Fibroblast of gingiva (primary cell): Measurements from ENCODE around the gene ABHD1.
"Not testable (repeated sequence)": the region's sequence is repeated elsewhere in the genome, so short reads cannot be mapped to it uniquely, and the experiment has no call there.

ENCODE experiments used
- DNase-seq: peaks from one replicate; pipeline ENCODE4 v3.0.0-alpha.2; 2011; ENCODE audit warnings: low read depth

The ABHD1 gene

DNA sequence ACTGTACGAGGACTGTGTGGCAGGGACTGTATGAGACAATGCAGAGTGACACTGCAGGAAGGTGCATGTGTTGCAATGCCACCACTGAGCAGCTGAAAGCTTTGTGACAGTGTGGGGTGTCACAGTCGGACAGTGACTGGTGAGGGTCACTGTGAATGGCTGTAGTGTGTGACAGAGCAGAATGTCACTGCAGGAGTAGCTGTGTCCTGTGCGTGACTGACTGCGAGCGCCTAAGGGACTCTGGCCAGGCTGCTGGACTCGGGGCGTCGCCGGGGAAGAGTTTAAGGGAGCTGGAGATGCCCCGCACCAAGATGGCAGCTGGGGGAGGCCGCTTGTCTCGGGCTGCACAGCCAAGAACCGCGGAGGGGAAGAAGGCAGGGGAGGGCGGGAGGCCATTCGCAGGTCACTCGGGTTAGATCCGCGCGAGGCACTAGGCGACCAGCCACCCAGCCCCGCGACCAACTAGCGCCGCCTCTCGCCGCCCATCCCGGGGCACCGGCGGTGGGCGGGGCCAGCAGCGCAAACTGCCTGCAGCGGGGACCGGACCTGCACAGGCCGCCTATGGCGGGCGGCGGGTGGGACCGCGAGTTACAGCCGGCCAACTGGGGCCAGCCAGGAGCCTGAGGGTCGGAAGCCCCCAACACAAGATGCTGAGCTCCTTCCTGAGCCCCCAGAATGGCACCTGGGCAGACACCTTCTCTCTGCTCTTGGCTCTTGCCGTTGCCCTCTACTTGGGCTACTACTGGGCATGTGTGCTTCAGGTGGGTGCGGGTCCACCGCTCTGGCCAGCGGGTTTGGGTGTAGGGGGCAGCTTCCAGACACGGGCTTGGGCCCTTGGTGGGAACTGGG is at the start of gene ABHD1:
ABHD1 (plus strand) TSS at position 514 of the 849 bp plus-strand sequence; CDS start at position 648, 134 bp downstream.
- DNase-seq, result no peak

DNA sequence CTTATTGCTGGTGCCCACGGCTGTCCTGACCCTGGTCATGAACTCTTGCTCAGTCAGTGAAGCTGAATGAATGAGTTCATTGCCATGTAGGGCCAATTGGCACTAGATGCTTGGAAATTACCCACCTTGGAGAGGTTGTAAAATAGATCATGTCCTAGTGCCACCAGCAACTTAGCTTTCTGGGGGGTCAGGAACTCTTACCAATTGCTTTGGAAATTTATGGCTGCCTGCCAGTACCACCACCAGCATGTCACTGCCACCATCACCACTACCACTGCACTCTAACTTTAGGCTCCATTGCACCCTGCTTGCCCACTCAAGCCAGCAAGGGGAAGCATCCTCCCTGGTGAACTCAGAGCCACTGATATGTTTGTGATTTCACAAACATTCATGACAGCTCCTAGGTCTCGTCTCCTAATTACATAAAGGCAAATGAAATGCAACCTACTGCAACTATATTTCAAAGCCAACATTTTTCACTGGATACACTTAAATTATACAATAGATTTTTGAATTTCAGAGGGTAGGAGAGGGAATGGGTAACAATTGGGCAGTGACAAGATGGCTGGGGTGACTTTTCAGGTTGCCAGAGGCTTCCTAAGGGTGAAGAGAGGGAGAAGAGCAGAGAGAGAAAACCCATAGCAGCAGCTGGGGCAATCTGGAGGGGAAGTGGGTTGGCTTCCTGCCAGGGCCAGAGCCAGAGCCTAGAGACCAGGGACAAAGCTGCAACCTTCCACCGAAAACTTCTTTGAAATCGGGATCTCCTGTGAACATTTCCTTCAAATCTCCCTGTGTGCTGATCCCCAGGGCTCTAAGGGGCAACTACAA is 48.7 kb upstream of the ABHD1 start:
- DNase-seq, result no peak

DNA sequence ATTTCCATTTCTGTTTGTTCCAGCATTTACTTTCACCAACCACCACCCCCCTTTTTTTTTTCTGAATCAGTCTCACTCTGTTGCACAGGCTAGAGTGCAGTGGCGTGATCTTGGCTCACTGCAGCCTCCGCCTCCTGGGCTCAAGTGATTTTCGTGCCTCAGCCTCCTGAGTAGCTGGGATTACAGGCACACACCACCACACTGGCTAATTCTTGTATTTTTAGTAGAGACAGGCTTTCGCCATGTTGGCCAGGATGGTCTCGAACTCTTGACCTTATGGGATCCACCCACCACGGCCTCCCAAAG is 48.1 kb upstream of the ABHD1 start:
- DNase-seq, result not testable (repeated sequence)

DNA sequence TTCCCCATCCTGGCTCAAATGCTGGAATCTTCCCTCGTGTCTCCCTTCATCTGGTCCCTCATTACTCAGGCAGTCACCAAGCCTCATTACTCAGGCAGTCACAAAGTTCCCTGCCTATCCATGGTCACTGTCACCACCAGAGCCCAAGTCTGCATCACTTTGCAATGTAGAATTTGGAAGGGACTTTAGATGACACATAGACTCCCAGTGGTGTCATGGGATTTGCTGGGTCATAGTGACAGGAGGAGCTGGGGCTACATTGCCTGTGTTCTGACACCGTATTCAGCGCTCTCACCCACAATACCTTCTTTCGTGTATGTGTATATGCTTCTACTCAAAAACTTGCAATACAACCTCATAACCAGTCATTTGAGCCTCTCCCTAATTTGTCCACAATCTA is 47.3 kb upstream of the ABHD1 start:
- no peak for DNase-seq

DNA sequence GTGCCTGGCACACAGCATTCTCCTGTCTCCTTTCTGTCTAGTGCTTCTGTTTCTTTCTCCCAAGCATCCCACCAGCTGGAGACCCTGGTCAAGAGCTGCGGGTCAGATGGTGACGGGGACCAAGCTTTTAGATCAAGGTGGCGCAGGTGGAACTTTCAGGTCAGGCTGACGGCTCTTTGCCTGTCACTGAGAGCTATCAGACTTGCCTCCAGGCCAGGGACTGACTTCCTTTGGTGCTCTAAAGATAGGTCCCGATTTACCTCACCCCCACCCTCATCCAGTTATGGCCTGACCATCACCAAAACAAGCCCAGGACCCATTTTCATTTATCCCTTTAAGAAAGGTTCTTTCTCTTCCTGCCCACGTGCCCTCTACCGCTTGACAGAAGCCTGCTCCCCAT is 46.4 kb upstream of the ABHD1 start:
- no peak for DNase-seq

DNA sequence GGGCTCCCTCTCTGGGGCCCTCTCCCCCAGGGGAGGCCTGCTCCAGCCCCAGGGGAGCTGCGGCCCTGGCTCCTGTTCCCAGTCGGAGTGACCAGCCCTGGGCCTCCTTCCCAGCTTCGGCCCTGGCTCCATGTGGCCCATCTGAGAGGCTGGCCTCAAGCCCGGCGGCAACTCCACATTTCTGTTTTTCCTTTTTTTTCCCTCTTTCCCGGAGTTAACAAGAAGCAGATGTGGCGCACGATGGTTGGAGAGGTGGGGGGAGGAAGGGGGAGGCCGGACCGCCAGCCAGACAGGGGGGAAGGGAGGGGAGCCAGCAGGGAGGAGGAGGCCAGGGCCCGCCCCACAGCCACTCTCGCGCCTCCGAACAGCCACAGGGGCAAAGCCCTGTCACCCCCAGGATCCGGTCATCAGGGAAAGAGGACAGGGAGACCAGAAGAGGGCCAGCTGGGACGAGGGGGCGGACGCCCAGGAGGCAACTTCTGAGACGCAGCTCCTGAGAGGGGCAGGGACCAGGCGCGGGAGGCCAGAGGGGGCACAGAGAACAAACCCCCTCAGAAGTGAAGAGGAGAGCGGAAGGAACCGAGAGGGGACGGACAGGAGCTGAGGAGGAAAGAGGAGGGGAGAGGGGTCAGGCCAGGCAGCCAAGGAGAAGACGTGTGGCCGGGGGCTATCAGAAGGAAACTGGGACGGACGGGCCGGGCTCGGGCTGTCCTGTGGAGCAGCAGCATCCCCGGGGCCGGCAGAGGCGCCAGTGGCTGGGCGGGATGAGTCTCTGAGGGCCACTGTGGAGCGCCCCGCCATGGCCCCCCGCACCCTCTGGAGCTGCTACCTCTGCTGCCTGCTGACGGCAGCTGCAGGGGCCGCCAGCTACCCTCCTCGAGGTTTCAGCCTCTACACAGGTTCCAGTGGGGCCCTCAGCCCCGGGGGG is 45.1 kb upstream of the ABHD1 start, which contains the start of gene EMILIN1:
EMILIN1 (plus strand) TSS at position 349 of the 928 bp plus-strand sequence; CDS start at position 800, 451 bp downstream.
- peak; percentile 97 for DNase-seq

DNA sequence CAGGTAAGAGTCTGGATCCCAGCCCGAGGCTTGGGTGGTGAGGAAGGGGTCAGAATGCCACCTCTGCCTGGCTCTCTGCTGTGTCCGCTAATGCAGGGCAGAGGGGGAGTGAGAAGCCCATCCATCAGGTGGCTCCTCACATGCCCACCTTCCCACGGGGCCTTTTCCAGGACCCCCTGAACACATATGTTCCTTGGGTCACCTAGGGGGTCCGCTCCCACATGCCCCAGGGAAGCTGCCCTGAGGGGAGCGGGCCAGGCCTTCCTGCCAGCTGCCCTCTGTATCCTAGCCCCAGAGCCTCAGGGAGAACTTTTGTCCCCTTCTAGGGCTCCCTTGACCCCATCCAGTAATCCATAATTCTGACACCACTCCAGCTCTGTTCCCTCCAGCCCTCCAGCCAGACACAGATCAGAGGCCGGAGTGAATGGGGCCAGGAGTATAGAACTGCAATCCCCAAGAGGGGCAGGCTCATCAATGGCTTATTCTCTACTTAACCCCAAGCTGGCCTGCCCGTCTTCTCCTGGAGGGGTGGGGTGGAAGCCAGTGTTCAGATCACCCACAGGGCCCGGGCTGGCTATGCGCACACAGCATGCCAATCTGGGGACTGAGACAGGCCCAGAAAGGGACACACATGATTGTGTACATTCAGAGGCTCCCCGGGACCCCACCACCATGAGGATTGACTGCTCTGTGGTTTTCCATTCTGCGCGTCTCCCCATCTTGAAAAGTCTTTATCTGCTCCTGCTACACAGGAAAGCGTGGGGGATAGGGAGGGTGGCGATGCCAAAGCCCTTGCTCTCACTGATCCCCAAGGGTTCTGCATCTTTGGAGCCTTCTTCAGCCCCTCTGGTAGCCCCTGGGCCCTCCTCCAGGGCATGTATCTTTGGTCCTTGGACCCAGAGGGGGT is 44.1 kb upstream of the ABHD1 start:
- DNase-seq, result peak; percentile 30

DNA sequence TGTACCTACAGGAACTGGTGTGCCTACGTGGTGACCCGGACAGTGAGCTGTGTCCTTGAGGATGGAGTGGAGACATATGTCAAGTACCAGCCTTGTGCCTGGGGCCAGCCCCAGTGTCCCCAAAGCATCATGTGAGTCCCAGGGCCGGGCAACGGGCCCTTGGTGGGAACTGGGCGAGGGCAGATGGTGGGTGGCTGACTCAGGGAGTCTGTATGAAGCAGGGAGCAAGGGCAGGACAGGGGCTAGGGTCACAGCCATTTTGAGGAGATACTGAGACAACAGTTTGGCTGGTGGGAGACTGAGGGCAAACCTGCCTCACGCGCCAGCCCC is 43.5 kb upstream of the ABHD1 start:
- DNase-seq, result no peak

DNA sequence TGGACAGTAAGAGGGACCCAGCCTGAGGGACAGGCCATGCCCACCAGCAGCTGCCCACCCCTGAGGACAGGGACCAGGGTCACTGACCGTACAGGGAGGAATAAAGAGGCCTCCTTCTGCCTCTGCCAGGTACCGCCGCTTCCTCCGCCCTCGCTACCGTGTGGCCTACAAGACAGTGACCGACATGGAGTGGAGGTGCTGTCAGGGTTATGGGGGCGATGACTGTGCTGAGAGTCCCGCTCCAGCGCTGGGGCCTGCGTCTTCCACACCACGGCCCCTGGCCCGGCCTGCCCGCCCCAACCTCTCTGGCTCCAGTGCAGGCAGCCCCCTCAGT is 43.0 kb upstream of the ABHD1 start:
- no peak for DNase-seq

DNA sequence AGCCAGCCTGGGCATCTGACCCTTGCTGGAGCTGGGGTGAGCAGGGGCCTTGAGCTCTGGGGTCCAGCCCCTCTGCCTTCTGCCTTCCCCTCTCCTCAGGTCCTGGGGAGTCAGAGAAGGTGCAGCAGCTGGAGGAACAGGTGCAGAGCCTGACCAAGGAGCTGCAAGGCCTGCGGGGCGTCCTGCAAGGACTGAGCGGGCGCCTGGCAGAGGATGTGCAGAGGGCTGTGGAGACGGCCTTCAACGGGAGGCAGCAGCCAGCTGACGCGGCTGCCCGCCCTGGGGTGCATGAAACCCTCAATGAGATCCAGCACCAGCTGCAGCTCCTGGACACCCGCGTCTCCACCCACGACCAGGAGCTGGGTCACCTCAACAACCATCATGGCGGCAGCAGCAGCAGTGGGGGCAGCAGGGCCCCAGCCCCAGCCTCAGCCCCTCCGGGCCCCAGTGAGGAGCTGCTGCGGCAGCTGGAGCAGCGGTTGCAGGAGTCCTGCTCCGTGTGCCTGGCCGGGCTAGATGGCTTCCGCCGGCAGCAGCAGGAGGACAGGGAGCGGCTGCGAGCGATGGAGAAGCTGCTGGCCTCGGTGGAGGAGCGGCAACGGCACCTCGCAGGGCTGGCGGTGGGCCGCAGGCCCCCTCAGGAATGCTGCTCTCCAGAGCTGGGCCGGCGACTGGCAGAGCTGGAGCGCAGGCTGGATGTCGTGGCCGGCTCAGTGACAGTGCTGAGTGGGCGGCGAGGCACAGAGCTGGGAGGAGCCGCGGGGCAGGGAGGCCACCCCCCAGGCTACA is 41.4 kb upstream of the ABHD1 start:
- DNase-seq, result no peak

DNA sequence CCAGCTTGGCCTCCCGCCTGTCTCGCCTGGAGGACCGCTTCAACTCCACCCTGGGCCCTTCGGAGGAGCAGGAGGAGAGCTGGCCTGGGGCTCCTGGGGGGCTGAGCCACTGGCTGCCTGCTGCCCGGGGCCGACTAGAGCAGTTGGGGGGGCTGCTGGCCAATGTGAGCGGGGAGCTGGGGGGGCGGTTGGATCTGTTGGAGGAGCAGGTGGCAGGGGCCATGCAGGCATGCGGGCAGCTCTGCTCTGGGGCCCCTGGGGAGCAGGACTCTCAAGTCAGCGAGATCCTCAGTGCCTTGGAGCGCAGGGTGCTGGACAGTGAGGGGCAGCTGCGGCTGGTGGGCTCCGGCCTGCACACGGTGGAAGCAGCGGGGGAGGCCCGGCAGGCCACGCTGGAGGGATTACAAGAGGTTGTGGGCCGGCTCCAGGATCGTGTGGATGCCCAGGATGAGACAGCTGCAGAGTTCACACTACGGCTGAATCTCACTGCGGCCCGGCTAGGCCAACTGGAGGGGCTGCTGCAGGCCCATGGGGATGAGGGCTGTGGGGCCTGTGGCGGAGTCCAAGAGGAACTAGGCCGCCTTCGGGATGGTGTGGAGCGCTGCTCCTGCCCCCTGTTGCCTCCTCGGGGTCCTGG is 40.7 kb upstream of the ABHD1 start:
- DNase-seq, result no peak

DNA sequence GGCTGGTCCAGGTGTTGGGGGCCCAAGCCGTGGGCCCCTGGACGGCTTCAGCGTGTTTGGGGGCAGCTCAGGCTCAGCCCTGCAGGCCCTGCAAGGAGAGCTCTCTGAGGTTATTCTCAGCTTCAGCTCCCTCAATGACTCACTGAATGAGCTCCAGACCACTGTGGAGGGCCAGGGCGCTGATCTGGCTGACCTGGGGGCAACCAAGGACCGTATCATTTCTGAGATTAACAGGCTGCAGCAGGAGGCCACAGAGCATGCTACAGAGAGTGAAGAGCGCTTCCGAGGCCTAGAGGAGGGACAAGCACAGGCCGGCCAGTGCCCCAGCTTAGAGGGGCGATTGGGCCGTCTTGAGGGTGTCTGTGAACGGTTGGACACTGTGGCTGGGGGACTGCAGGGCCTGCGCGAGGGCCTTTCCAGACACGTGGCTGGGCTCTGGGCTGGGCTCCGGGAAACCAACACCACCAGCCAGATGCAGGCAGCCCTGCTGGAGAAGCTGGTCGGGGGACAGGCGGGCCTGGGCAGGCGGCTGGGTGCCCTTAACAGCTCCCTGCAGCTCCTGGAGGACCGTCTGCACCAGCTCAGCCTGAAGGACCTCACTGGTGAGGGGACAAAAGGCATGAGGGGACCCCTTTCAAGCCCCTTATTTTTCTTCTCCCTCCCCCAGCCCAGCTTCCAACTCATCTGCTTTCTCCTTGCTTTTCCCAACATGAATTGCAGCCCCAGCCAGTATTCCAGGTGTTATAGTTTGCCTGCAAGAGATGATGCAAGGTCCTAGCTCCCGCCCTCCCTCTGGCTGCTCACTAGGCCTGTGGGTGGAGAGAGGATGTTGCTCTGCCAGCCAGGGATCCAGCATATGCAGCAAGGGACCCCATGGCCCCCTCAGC is 40.0 kb upstream of the ABHD1 start:
- DNase-seq, result no peak

DNA sequence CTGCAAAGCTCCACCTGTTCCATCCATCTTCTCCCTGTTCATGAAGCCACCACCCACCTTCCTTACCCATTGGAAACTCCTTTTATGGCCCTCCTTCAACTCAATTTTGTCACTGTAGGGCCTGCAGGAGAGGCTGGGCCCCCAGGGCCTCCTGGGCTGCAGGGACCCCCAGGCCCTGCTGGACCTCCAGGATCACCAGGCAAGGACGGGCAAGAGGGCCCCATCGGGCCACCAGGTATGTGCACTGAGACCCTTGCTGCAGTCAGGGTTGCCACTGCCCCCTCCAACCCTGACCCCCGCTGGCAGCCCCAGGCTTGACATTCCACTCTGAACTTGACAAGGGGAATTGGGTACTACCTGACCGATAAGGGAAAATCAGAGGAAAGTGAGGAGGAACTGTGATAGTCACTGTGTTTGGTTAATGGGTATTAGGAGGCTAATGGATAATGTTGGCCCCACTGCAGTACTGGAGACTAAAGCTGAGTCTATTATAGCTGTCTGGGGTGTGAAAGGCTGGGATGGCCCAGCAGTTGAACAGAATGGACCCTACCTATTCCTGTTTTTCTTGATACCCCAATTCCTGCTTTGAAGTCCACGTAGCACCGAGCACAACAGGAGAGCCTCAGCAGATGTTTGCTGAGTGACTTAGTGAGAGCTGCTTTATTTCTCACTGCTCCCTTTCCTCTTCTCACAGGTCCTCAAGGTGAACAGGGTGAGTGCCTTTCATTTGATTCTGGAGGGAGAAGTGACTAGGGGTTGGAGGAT is 39.1 kb upstream of the ABHD1 start:
- DNase-seq, result no peak

DNA sequence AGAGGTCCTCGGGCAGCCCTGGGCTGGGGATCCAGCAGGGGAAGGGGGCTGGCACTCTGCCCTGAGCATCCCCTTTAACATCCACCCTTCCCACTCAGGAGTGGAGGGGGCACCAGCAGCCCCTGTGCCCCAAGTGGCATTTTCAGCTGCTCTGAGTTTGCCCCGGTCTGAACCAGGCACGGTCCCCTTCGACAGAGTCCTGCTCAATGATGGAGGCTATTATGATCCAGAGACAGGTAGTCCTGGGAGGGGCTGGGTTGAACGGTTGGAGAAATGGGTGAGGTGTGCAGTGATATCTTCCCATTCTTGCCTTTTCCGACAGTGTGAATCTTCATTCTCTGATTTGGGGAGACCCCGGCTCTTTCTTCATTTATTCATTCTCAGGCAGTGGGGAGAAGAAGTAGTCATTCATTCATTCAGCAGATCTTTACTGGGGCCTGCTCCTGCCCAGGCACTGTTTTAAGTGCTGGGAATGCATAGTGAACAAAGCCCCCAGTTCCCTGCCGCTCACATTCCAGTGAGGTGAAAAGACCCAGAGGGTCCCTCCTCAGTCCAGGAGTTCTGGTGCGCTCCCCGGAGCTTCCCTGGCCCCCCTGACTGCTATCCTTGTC is 38.4 kb upstream of the ABHD1 start:
- no peak for DNase-seq

DNA sequence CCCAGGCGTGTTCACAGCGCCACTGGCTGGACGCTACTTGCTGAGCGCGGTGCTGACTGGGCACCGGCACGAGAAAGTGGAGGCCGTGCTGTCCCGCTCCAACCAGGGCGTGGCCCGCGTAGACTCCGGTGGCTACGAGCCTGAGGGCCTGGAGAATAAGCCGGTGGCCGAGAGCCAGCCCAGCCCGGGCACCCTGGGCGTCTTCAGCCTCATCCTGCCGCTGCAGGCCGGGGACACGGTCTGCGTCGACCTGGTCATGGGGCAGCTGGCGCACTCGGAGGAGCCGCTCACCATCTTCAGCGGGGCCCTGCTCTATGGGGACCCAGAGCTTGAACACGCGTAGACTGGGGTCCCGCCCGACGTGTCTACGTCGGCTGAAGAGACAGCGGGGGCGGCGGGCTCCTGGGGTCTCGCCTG is 37.9 kb upstream of the ABHD1 start:
- DNase-seq, result peak; percentile 80

DNA sequence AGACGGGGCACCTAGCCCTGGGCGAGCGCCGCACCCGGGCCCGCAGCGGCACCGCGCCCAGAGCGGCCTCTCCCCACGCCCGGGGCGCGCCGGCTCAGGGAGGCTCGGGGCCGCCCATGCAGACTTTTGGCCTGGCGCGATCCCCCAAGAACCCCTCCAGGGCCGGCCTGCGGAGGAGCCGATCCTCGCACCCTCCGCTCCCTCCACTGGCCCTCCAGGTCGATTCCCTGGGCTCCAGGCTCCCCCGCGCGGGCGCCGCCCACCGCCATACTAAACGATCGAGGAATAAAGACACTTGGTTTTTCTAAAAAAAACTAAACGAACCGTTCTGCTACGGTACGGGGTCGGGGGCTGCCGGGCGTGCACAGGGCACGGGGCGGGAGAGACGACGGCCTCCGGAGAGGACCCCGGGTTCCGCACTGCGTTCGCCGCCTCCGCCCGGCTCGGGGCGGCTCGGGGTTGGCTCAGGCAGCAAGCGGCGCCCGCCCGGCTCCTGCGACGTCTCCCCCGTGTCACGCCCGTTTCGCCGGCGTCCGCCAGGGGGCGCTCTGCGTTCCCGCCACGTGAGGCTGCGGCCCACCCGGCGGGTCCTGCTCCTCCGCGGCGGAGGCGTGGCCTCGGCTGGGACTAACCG is 37.4 kb upstream of the ABHD1 start:
- peak; percentile 87 for DNase-seq
